ENCODE data around the gene TPK1. TPM values are rescaled to one million over a fixed set of nuclear protein-coding genes. Genes with fewer than 3 reads are reported as not detected.

The TPK1 gene
- total RNA-seq, 1 experiment from 2014 or later, result 3.1 TPM

- no peak overlapping the region for H3K18ac ChIP-seq (ENCODE audit: insufficient read length, low read depth, low read length)
- H2BK20ac ChIP-seq (ENCODE audit: low read depth, low read length, poor library complexity, severe bottlenecking), result no peak overlapping the region
- no peak overlapping the region for H4K8ac ChIP-seq (replicated peaks; ENCODE audit: insufficient read length, low read depth, low read length)
- no peak overlapping the region for H3K9ac ChIP-seq (ENCODE audit: extremely low read depth, insufficient read length, low read length)
- H3K79me1 ChIP-seq (ENCODE audit: insufficient read depth, low read depth, low read length, poor library complexity, severe bottlenecking), result no peaks in the 10 kb centered on the region
- no peak overlapping the region for H3K4me3 Mint-ChIP-seq
- no peaks in the 10 kb centered on the region for H3K27me3 ChIP-seq (ENCODE audit: insufficient read depth, low read length)
- H3T11ph ChIP-seq (ENCODE audit: low read length), result no peak overlapping the region
- no peak overlapping the region for H3K4ac ChIP-seq (ENCODE audit: low read depth, low read length)
- H2BK5ac ChIP-seq (ENCODE audit: insufficient read length, low read length), result no peak overlapping the region
- DNase-seq, result no peak
- H3K14ac ChIP-seq (ENCODE audit: insufficient read depth, low read length), result no peak overlapping the region
- no peaks in the 10 kb centered on the region for H3K9me3 ChIP-seq (ENCODE audit: control insufficient read depth, low read depth, low read length)
- no peaks in the 10 kb centered on the region for H3K4me1 Mint-ChIP-seq
- H4K91ac ChIP-seq (ENCODE audit: insufficient read length, low read depth, low read length), result no peak overlapping the region
- H4K5ac ChIP-seq (ENCODE audit: insufficient read length, low read depth, low read length), result no peak overlapping the region
- no peak overlapping the region for H2BK12ac ChIP-seq (ENCODE audit: insufficient read length, low read depth, low read length)
- no peaks in the 10 kb centered on the region for H4K20me1 ChIP-seq (ENCODE audit: control insufficient read depth, insufficient read depth, insufficient read length)
- WGBS (ENCODE audit: extremely low coverage, insufficient read length, low lambda C conversion rate), result no CpG with 5 or more reads among the region's 1 CpG
- H3K36me3 Mint-ChIP-seq (ENCODE audit: insufficient read depth in 1 of 3, low read depth in 3 of 3), result no peaks in the 10 kb centered on the region
- TF ChIP-seq, protein P1, sequence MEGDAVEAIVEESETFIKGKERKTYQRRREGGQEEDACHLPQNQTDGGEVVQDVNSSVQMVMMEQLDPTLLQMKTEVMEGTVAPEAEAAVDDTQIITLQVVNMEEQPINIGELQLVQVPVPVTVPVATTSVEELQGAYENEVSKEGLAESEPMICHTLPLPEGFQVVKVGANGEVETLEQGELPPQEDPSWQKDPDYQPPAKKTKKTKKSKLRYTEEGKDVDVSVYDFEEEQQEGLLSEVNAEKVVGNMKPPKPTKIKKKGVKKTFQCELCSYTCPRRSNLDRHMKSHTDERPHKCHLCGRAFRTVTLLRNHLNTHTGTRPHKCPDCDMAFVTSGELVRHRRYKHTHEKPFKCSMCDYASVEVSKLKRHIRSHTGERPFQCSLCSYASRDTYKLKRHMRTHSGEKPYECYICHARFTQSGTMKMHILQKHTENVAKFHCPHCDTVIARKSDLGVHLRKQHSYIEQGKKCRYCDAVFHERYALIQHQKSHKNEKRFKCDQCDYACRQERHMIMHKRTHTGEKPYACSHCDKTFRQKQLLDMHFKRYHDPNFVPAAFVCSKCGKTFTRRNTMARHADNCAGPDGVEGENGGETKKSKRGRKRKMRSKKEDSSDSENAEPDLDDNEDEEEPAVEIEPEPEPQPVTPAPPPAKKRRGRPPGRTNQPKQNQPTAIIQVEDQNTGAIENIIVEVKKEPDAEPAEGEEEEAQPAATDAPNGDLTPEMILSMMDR (conservative IDR thresholded peaks at IDR 0.05), result no peak
- H3K23ac ChIP-seq (ENCODE audit: insufficient read length, low read depth, low read length), result no peak overlapping the region
- no peaks in the 10 kb centered on the region for H3K79me2 ChIP-seq (ENCODE audit: insufficient read depth, low read length)
- H3K23me2 ChIP-seq (ENCODE audit: insufficient read length, low read depth, low read length, poor library complexity, severe bottlenecking), result no peaks in the 10 kb centered on the region
- no peak overlapping the region for H3K27ac ChIP-seq (ENCODE audit: insufficient read length, low read depth, low read length)
- no peak overlapping the region for H2BK15ac ChIP-seq (ENCODE audit: low read depth, low read length)
- H3K4me2 ChIP-seq (ENCODE audit: insufficient read depth, insufficient read length, low read length), result no peak overlapping the region
- H2BK120ac ChIP-seq (ENCODE audit: low read depth, low read length, poor library complexity, severe bottlenecking), result no peak overlapping the region
- no peak overlapping the region for H2AK5ac ChIP-seq (ENCODE audit: insufficient read length, low read length)
- H3K9me3 Mint-ChIP-seq, result no peaks in the 10 kb centered on the region
- 0 out of 7 replicates have a peak overlapping the region, but pooled peaks of 1 of the 3 experiments have one; percentile 29 for H3K27ac Mint-ChIP-seq
- no peak overlapping the region for H2AFZ ChIP-seq (ENCODE audit: low read length)
- no peak overlapping the region for H3K56ac ChIP-seq (ENCODE audit: insufficient read length, low read depth, low read length)
- no peaks in the 10 kb centered on the region for H3K4me1 ChIP-seq (ENCODE audit: insufficient read depth, low read length)
- no peaks in the 10 kb centered on the region for H3K27me3 Mint-ChIP-seq (ENCODE audit: low read depth)
Measured at GRCh38 chr7:144736880-144737493, 98.9 kb downstream of the TPK1 start.

Data from H9 (cell line).